ENCODE results near the gene TLCD3A. TPM values are rescaled to one million over a fixed set of nuclear protein-coding genes. Genes with fewer than 3 reads are reported as not detected.
"Not testable (repeated sequence)": the region's sequence is repeated elsewhere in the genome, so short reads cannot be mapped to it uniquely, and the experiment has no call there.

Gene TLCD3A
- total RNA-seq, 2 donors from 2014 or later: 1.5 to 20.4 TPM

- ATAC-seq: no peak
- H3K9me3 Mint-ChIP-seq: no peaks in the 10 kb centered on the region
- H3K27ac Mint-ChIP-seq: no peak overlapping the region
- H3K36me3 Mint-ChIP-seq: peaks cover 5 to 11% of the 10 kb centered on the region in 2 donors
- no peak for DNase-seq (ENCODE audit: low spot score in 2 of 2)
These were observed 56.9 kb downstream of the TLCD3A start for GRCh38 chr17:789160-789840.

DNA sequence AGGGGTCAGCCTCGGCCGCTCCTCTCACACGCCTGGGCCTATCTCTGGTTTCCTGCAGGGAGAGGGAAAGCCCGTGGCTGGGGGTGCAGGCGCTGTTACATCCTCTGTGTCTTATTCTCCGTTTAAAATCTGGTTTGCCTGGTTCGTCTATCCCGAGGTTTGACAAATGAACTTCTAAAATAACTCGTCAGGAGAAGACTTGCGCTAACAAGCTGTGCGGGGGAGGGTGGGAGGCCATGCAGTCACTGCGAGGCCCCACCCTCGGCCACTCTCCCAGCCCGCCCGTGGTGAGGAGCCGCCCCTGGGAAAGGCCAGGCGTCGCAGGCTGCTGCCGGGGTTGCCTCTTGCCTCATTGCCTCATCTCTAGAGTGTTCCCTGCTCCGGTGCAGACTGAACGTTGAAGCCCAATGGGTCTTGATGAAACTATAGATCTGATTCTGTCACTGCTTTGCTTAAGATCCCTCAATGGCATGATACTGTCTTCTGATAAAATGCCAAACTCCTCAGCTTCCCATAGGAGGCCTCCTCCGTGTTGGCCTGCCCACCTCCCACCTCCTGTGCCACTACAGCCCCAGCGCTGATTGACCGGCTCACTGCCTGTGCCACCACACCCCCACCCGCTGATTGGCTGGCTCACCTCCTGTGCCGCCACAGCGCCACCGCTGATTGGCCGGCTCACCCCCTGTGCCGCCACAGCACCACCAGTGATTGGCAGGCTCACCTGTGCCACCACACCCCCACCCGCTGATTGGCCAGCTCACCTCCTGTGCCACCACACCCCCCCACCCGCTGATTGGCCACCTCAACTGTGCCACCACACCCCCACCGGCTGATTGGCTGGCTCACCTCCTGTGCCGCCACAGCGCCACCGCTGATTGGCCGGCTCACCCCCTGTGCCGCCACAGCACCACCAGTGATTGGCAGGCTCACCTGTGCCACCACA lies 57.8 kb downstream of the TLCD3A start:
- H3K9me3 Mint-ChIP-seq; H3K27ac Mint-ChIP-seq; DNase-seq (ENCODE audit: low spot score in 2 of 2): not testable (repeated sequence)
- peak in 1 of 2 donors; percentile 29 for ATAC-seq
- H3K36me3 Mint-ChIP-seq: peaks cover 5 to 11% of the 10 kb centered on the region in 2 donors

DNA sequence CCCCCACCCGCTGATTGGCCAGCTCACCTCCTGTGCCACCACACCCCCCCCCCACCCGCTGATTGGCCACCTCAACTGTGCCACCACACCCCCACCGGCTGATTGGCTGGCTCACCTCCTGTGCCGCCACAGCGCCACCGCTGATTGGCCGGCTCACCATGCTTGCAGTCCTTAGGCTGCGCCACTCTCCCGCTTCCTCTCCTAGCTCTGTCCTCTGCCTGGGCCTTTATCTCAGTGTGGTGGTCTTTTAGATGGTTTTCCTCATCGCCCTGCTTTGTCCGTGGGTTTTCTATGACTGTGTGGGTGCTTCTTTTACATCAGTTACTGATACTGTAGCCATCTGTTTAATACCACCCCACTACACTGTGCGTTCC lies 58.5 kb downstream of the TLCD3A start:
- H3K36me3 Mint-ChIP-seq: peaks cover 5 to 11% of the 10 kb centered on the region in 2 donors
- DNase-seq (ENCODE audit: low spot score in 2 of 2); H3K27ac Mint-ChIP-seq; ATAC-seq; H3K9me3 Mint-ChIP-seq: not testable (repeated sequence)

DNA sequence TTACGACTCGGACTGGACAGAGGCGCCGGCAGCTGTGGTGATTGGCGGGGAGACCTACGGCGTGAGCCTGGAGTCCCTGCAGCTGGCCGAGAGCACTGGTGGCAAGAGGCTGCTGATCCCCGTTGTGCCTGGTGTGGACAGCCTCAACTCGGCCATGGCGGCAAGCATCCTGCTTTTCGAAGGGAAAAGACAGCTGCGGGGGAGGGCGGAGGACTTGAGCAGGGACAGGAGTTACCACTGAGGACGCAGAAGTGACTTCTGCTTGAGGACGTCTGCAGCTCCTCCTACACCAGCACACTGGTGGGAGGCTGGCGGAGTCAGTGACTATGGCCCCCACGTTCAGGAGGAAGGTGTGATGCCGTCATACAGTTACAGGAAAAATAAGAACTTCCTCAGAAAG lies 59.4 kb downstream of the TLCD3A start:
- Mint-ChIP-seq H3K9me3 (no peaks in the 10 kb centered on the region), H3K27ac (no peak overlapping the region), H3K36me3 (peaks cover 5 to 11% of the 10 kb centered on the region in 2 donors)
- no peak for ATAC-seq
- no peak for DNase-seq (ENCODE audit: low spot score in 2 of 2)

- H3K9me3 Mint-ChIP-seq: no peaks in the 10 kb centered on the region
- H3K27ac Mint-ChIP-seq: no peak overlapping the region
- no peak for DNase-seq (ENCODE audit: low spot score in 2 of 2)
- H3K36me3 Mint-ChIP-seq: peaks cover 5 to 11% of the 10 kb centered on the region in 2 donors
- no peak for ATAC-seq
These were observed 59.9 kb downstream of the TLCD3A start for GRCh38 chr17:792277-792676.

Other genes with a start within 250 kb of the TLCD3A start
- gene VPS53, start 17.8 kb upstream of the TLCD3A start, total RNA-seq: 10 to 100 TPM; 39.1 to 56.7 TPM
- gene GEMIN4, start 19.7 kb downstream of the TLCD3A start, total RNA-seq: 10 to 100 TPM; 25.1 to 48.7 TPM
- 10 to 100 TPM; 49.4 to 63.3 TPM for gene GLOD4, start 49.7 kb downstream of the TLCD3A start, total RNA-seq
- gene MRM3, start 49.8 kb downstream of the TLCD3A start, total RNA-seq: 10 to 100 TPM; 23.2 to 28.5 TPM
- gene NXN, start 247.2 kb downstream of the TLCD3A start, total RNA-seq: under 1 TPM; 0.39 to 0.80 TPM

Data from activated naive CD4-positive, alpha-beta T cell treated with anti-CD3 and anti-CD28 coated beads, Interleukin-2, amount 50 U/mL, for 72 hours (primary cell).